T-cell (primary cell): Measurements from ENCODE around the gene CAMSAP3. TPM values are rescaled to one million over a fixed set of nuclear protein-coding genes. Genes with fewer than 3 reads are reported as not detected.

Experiments used
- ATAC-seq, 4 experiments: fragments of 200-7000 bp in 3 of 4; fragments of 150-1000 bp in 1 of 4; cut with Tn5 transposase; replicated peaks in 1 of 4; 1 replicate in 3 of 4; 2 replicates in 1 of 4; pipeline ENCODE4 v1.10.0; 2021; ENCODE audit warnings: moderate library complexity in 3 of 4, mild to moderate bottlenecking in 2 of 4, moderate number of reproducible peaks in 1 of 4
- CTCF ChIA-PET, 2 donors: fragments of 300-600 bp; sonication (Branson Sonifier 250); formaldehyde crosslinking; loops; one replicate each; lab custom pipeline; 2022; ENCODE audit warnings: antibody characterized with exemption in 2 of 2; lab: Charles Lee
- POLR2A ChIA-PET, 2 donors: fragments of 300-600 bp; sonication (Branson Sonifier 250); formaldehyde crosslinking; loops; one replicate each; lab custom pipeline; 2022; ENCODE audit warnings: antibody characterized with exemption in 2 of 2; lab: Charles Lee
- DNase-seq, 35 experiments: peaks; one replicate each; pipeline versions ENCODE4 v3.0.0 to v3.0.0-alpha.2; 2013 to 2023
- H3K27ac ChIP-seq: one replicate; pipeline ENCODE4 v1.5.1; 2013; ENCODE audit warnings: low read length
- H3K27me3 ChIP-seq, 2 experiments: replicated peaks in 1 of 2; 1 replicate in 1 of 2; 2 replicates in 1 of 2; pipeline versions ENCODE4 v1.6.1 to v1.7.0; 2013; ENCODE audit warnings: low read length in 1 of 2, mixed read lengths in 1 of 2; ENCODE audit not compliant: control insufficient read depth in 2 of 2, insufficient read depth in 2 of 2; ENCODE audit errors: extremely low read depth in 1 of 2
- H3K36me3 ChIP-seq, 2 donors: 1 replicate in 1 of 2; 2 replicates in 1 of 2; pipeline versions ENCODE4 v1.6.1 to v1.7.0; 2013; ENCODE audit warnings: low read length in 1 of 2; ENCODE audit not compliant: control insufficient read depth in 2 of 2, insufficient read depth in 1 of 2; ENCODE audit errors: extremely low read depth in 1 of 2
- H3K4me1 ChIP-seq, 2 experiments: 1 replicate in 1 of 2; 2 replicates in 1 of 2; pipeline versions ENCODE4 v1.6.1 to v1.7.0; 2013; ENCODE audit warnings: low read length in 2 of 2, mixed read lengths in 1 of 2; ENCODE audit not compliant: insufficient read depth in 2 of 2, control insufficient read depth in 1 of 2; ENCODE audit errors: extremely low read depth in 1 of 2
- H3K4me3 ChIP-seq, 2 donors: 1 replicate in 1 of 2; 2 replicates in 1 of 2; pipeline versions ENCODE4 v1.5.1 to v1.7.0; 2013; ENCODE audit warnings: mild to moderate bottlenecking in 2 of 2, low read length in 1 of 2, moderate library complexity in 1 of 2; ENCODE audit not compliant: control insufficient read depth in 1 of 2; ENCODE audit errors: extremely low read depth in 1 of 2
- H3K9me3 ChIP-seq: 2 replicates; pipeline ENCODE4 v1.7.0; 2013
- H3K27ac Mint-ChIP-seq, 2 donors: one replicate each; pipeline ENCODE4 v1.8.0; 2020 to 2021; ENCODE audit warnings: mild to moderate bottlenecking in 2 of 2, mixed read lengths in 2 of 2
- H3K27me3 Mint-ChIP-seq, 2 donors: one replicate each; pipeline ENCODE4 v1.8.0; 2021 to 2022; ENCODE audit warnings: mixed read lengths in 2 of 2
- H3K36me3 Mint-ChIP-seq: one replicate; pipeline ENCODE4 v1.8.0; 2021; ENCODE audit warnings: mixed read lengths
- H3K4me1 Mint-ChIP-seq, 3 donors: one replicate each; pipeline ENCODE4 v1.8.0; 2020 to 2022; ENCODE audit warnings: mixed read lengths in 3 of 3, mild to moderate bottlenecking in 1 of 3
- H3K4me3 Mint-ChIP-seq, 3 donors: one replicate each; pipeline ENCODE4 v1.8.0; 2020 to 2022; ENCODE audit warnings: mild to moderate bottlenecking in 3 of 3, mixed read lengths in 3 of 3, moderate library complexity in 3 of 3
- H3K9me3 Mint-ChIP-seq, 3 donors: one replicate each; pipeline ENCODE4 v1.8.0; 2020 to 2022; ENCODE audit warnings: mixed read lengths in 3 of 3
- WGBS: methylation state at CpG from one replicate; pipeline ENCODE4 v1.1.5; 2013; ENCODE audit warnings: missing lambda C conversion rate; ENCODE audit not compliant: insufficient coverage; 5-methylcytosine and 5-hydroxymethylcytosine counted together
- total RNA-seq, 35 experiments: library from RNA in 6 of 35; stranded (reverse) in 6 of 35; fragments of 120-200 nt in 1 of 35; gene quantifications; one replicate each; pipeline versions ENCODE4 v1.2.1 to v1.2.4 and lab custom pipeline; 2013 to 2026

The CAMSAP3 gene
- total RNA-seq, 5 donors from 2014 or later (not counting 1 experiment from before 2014, with no cell fraction given), result 0.47 to 1.3 (median 0.51) TPM

DNA sequence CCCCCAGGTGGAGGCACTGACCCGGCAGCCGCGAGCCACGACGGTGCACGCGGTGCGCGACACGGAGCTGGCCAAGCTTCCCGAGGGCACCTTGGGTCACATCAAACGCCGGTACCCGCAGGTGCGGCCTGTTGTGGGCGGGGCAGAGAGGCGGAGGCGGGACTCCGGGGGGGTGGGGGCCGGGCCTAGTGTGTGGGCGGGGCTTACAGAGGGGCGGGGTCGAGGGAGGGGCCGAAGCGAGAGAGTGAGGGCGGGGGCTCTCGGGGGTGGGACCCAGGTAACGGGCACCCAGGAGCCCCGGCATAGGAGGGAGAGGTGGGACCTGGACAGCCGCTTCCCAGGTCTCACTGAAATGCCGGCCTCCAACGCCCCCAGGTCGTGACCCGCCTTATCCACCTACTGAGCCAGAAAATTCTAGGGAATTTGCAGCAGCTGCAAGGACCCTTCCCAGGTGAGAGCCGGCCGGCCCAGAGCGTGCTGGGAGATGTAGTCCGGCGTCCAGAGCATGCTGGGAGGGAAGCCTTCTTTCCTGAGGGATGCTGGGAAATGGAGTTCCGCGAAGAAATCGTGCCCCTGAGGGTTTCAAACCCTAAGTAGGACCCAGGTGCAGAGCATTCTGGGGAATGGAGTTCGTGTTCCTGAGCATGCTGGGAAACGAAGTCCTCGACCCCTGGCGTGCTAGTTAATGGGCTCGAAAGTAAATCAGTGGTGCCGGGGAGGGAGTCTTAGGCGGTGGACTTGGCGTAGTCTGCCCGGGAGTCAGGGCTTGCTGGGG is 44.5 kb upstream of the CAMSAP3 start:
- H3K27ac Mint-ChIP-seq, result no peak overlapping the region
- ChIA-PET POLR2A (no interaction called here), CTCF (no interaction called here)
- H3K4me1 Mint-ChIP-seq, result peaks cover 0 to 6% (median 3%) of the 10 kb centered on the region in 3 donors
- Histone ChIP-seq H3K4me3 (peak overlapping the region in 1 of 2 donors; percentile 46), H3K27ac (no peak overlapping the region), H3K4me1 (peaks cover 0 to 5% of the 10 kb centered on the region in 2 experiments), H3K36me3 (peaks cover 3 to 31% of the 10 kb centered on the region in 2 donors), H3K9me3 (no peaks in the 10 kb centered on the region), H3K27me3 (no peaks in the 10 kb centered on the region)
- H3K9me3 Mint-ChIP-seq, result no peaks in the 10 kb centered on the region
- DNase-seq, result peak in 22 of 35 experiments; percentile 7 to 69 (median 34)
- no peaks in the 10 kb centered on the region for H3K27me3 Mint-ChIP-seq
- H3K36me3 Mint-ChIP-seq, result peaks cover 24% of the 10 kb centered on the region
- H3K4me3 Mint-ChIP-seq, result peak overlapping the region in 1 of 3 donors; percentile 39
- 78% methylated on average over 35 of the region's 51 CpGs for WGBS
- ATAC-seq, result peak; percentile 69 to 95 (median 78)

DNA sequence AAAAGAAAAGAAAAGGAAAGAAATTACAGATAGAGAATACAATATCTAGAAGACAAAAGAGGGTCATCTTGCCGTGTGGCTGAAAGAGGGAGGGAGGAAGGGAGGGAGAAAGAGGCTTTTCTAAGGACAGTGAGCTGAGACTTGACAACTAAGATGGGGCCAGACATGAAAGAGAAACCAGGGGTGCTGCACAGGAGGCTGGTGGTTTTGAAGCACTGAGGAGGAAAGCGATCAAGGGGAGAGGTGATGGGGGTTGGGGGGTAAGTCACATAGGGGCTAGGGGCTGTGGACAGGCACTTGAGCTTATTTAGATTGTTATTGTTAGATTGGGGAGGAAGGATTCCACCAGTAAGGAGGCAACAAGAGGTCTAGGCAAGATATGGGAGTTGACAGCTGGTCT is 42.9 kb upstream of the CAMSAP3 start:
- no peak overlapping the region for H3K27ac Mint-ChIP-seq
- Histone ChIP-seq H3K9me3 (no peaks in the 10 kb centered on the region), H3K4me3 (no peak overlapping the region), H3K27ac (no peak overlapping the region), H3K27me3 (no peaks in the 10 kb centered on the region), H3K4me1 (peaks cover 0 to 5% of the 10 kb centered on the region in 2 experiments), H3K36me3 (peaks cover 13 to 44% of the 10 kb centered on the region in 2 donors)
- H3K4me1 Mint-ChIP-seq, result peaks cover 0 to 5% (median 3%) of the 10 kb centered on the region in 3 donors
- peaks cover 33% of the 10 kb centered on the region for H3K36me3 Mint-ChIP-seq
- no peaks in the 10 kb centered on the region for H3K9me3 Mint-ChIP-seq
- 57% methylated on average over 1 of the region's 2 CpGs for WGBS
- H3K4me3 Mint-ChIP-seq, result no peak overlapping the region
- ATAC-seq, result no peak
- ChIA-PET CTCF (interaction anchor here in 1 of 2 donors (0.6 kb wide), 1 partner anchor 399 kb away, joined by 5 read pairs; no protein-coding TSS in a partner anchor), POLR2A (no interaction called here)
- H3K27me3 Mint-ChIP-seq, result no peaks in the 10 kb centered on the region
- no peak for DNase-seq

DNA sequence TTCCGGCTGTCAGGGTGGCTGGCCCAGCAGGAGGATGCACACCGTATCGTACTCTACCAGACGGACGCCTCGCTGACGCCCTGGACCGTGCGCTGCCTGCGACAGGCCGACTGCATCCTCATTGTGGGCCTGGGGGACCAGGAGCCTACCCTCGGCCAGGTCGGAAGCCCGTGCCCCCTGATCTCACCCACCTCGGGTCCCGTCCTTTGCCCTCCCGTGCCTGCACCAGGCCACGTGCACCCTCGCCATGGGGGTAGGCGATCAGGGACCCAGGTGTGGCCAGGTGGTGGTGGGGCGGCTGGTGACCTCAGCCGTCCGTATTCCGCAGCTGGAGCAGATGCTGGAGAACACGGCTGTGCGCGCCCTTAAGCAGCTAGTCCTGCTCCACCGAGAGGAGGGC is 41.1 kb upstream of the CAMSAP3 start:
- H3K9me3 Mint-ChIP-seq, result no peaks in the 10 kb centered on the region
- WGBS, result 98% methylated on average over 28 of the region's 28 CpGs
- H3K27me3 Mint-ChIP-seq, result no peaks in the 10 kb centered on the region
- peaks cover 13 to 55% of the 10 kb centered on the region in 2 donors for H3K36me3 ChIP-seq
- H3K9me3 ChIP-seq, result no peaks in the 10 kb centered on the region
- no peak overlapping the region for H3K4me3 Mint-ChIP-seq
- H3K4me1 Mint-ChIP-seq, result peaks cover 0 to 5% (median 3%) of the 10 kb centered on the region in 3 donors
- CTCF ChIA-PET, result interaction anchor here in 1 of 2 donors (1.7 kb wide), 1 partner anchor 14 kb away, joined by 5 read pairs; no protein-coding TSS in a partner anchor
- no peak overlapping the region for H3K27ac Mint-ChIP-seq
- ATAC-seq, result no peak
- H3K27ac ChIP-seq, result no peak overlapping the region
- H3K4me1 ChIP-seq, result peaks cover 0 to 5% of the 10 kb centered on the region in 2 experiments
- H3K4me3 ChIP-seq, result no peak overlapping the region
- POLR2A ChIA-PET, result no interaction called here
- H3K36me3 Mint-ChIP-seq, result peaks cover 47% of the 10 kb centered on the region
- no peak for DNase-seq
- no peaks in the 10 kb centered on the region for H3K27me3 ChIP-seq

DNA sequence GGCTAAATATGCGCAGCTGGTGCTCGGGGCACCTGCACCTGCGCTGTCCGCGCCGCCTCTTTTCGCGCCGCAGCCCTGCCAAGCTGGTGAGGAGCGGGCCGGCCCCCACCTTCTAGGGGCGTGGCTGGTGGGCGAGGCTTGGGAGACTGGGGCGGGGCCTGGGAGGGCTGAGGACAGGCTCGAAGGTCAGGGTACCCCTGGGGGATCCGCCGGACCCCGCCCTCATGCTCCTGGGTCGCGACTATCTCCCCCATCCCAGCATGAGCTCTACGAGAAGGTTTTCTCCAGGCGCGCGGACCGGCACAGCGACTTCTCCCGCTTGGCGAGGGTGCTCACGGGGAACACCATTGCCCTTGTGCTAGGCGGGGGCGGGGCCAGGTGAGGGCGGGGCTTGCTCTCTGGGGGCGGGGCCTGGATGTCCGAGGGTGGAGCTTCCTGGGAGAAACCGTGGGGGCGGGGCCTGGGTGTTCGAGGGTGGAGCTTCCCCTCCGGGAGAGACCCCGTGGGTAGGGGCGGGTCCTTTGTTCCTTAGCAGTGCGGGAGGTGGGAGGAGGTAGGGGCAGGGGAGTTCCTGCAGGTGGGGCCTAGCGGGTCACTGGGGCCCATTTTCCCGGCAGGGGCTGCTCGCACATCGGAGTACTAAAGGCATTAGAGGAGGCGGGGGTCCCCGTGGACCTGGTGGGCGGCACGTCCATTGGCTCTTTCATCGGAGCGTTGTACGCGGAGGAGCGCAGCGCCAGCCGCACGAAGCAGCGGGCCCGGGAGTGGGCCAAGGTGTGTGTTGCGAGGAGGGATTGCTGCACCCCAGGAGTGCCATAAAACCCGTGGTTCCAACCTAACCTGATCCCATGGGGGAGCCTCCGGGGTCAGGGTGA is 40.4 kb upstream of the CAMSAP3 start:
- Histone ChIP-seq H3K4me1 (peaks cover 0 to 5% of the 10 kb centered on the region in 2 experiments), H3K36me3 (peaks cover 13 to 52% of the 10 kb centered on the region in 2 donors), H3K27ac (no peak overlapping the region), H3K4me3 (no peak overlapping the region), H3K27me3 (no peaks in the 10 kb centered on the region), H3K9me3 (no peaks in the 10 kb centered on the region)
- Mint-ChIP-seq H3K9me3 (no peaks in the 10 kb centered on the region), H3K27me3 (no peaks in the 10 kb centered on the region), H3K36me3 (peaks cover 45% of the 10 kb centered on the region), H3K4me3 (no peak overlapping the region), H3K27ac (no peak overlapping the region), H3K4me1 (peaks cover 0 to 5% (median 3%) of the 10 kb centered on the region in 3 donors)
- ChIA-PET POLR2A (no interaction called here), CTCF (interaction anchor here in 1 of 2 donors (1.7 kb wide), 1 partner anchor 13 kb away, joined by 5 read pairs; no protein-coding TSS in a partner anchor)
- WGBS, result 98% methylated on average over 46 of the region's 62 CpGs
- ATAC-seq, result no peak
- DNase-seq, result peak in 3 of 35 experiments; percentile 3 to 24 (median 22)

DNA sequence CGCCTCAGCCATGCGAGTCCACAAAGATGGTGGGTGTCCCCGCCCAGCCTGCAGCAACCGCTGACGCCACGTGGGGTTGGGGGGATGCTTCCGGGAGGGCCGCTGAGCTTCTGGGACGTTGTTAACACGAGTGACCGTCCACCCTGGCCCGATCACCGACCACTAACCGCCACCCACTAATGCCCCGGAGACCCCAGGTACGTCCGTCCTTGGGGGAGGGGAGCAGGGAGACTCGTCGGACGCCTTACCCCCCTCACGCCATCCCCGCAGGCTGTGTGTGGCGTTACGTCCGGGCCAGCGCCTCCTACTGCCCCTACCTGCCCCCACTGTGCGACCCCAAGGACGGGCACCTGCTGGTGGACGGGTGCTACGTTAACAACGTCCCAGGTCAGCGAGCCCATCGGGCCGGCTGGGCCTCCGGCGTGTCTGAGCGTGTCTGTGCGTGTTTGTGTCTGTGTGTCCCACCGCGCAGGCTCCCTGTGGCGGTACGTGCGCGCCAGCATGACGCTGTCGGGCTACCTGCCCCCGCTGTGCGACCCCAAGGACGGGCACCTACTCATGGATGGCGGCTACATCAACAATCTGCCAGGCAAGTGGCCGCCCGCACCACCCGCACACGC is 38.9 kb upstream of the CAMSAP3 start:
- Mint-ChIP-seq H3K9me3 (no peaks in the 10 kb centered on the region), H3K27ac (no peak overlapping the region), H3K27me3 (no peaks in the 10 kb centered on the region), H3K4me1 (no peaks in the 10 kb centered on the region), H3K36me3 (peaks cover 40% of the 10 kb centered on the region), H3K4me3 (no peak overlapping the region)
- Histone ChIP-seq H3K9me3 (no peaks in the 10 kb centered on the region), H3K27ac (no peak overlapping the region), H3K4me1 (no peaks in the 10 kb centered on the region), H3K27me3 (no peaks in the 10 kb centered on the region), H3K4me3 (no peak overlapping the region), H3K36me3 (peaks cover 12 to 44% of the 10 kb centered on the region in 2 donors)
- 99% methylated on average over 38 of the region's 54 CpGs for WGBS
- DNase-seq, result no peak
- ChIA-PET CTCF (interaction anchor here in 1 of 2 donors (0.6 kb wide), 1 partner anchor 9 kb away, joined by 3 read pairs; no protein-coding TSS in a partner anchor), POLR2A (interaction anchor here in 1 of 2 donors (0.7 kb wide), 1 partner anchor 34 kb away, joined by 3 read pairs; the partner anchor contains the start of gene MCOLN1)
- ATAC-seq, result no peak
